Small intestine (tissue), 7 donors: Measurements from ENCODE around the gene HDAC11. TPM values are rescaled to one million over a fixed set of nuclear protein-coding genes. Genes with fewer than 3 reads are reported as not detected.

Source experiments
- DNase-seq, 2 donors: peaks; one replicate each; pipeline versions ENCODE4 v3.0.0 to v3.0.0-alpha.2; 2013
- FAIRE-seq: peaks from 2 replicates; lab custom pipeline; 2012; peaks lifted over from hg19 to GRCh38; lab: Jason Lieb, UNC
- H3K27ac ChIP-seq, 3 donors: one replicate each; pipeline ENCODE4 v1.5.1; 2013; ENCODE audit warnings: low read length in 2 of 3, mild to moderate bottlenecking in 2 of 3, control low read depth in 1 of 3, inconsistent platforms in 1 of 3, low read depth in 1 of 3, moderate library complexity in 1 of 3
- H3K27me3 ChIP-seq, 3 donors: one replicate each; pipeline ENCODE4 v1.6.1; 2013; ENCODE audit warnings: low read length in 3 of 3, inconsistent platforms in 1 of 3; ENCODE audit not compliant: control insufficient read depth in 3 of 3, insufficient read depth in 3 of 3
- H3K36me3 ChIP-seq, 3 donors: one replicate each; pipeline ENCODE4 v1.6.1; 2013; ENCODE audit warnings: low read length in 3 of 3, inconsistent platforms in 1 of 3, low read depth in 1 of 3, mild to moderate bottlenecking in 1 of 3, moderate library complexity in 1 of 3; ENCODE audit not compliant: control insufficient read depth in 3 of 3, insufficient read depth in 2 of 3
- H3K4me1 ChIP-seq, 3 donors: one replicate each; pipeline ENCODE4 v1.6.1; 2013; ENCODE audit warnings: low read length in 2 of 3, inconsistent platforms in 1 of 3, low read depth in 1 of 3, mild to moderate bottlenecking in 1 of 3, moderate library complexity in 1 of 3; ENCODE audit not compliant: control insufficient read depth in 3 of 3, insufficient read depth in 2 of 3
- H3K4me3 ChIP-seq, 3 donors: one replicate each; pipeline ENCODE4 v1.5.1; 2013; ENCODE audit warnings: low read length in 3 of 3, control low read depth in 1 of 3, inconsistent platforms in 1 of 3, low read depth in 1 of 3, mild to moderate bottlenecking in 1 of 3, moderate library complexity in 1 of 3
- H3K9me3 ChIP-seq, 2 donors: one replicate each; pipeline ENCODE4 v1.6.1; 2013; ENCODE audit warnings: low read depth in 1 of 2, low read length in 1 of 2; ENCODE audit not compliant: control insufficient read depth in 2 of 2, insufficient read depth in 1 of 2
- WGBS, 3 donors: extraction: QIAGEN DNeasy Blood & Tissue Kit; methylation state at CpG; one replicate each; pipeline ENCODE4 v1.1.7; 2013; 5-methylcytosine and 5-hydroxymethylcytosine counted together
- polyA plus RNA-seq, 4 donors: library from polyadenylated mRNA; stranded (reverse) in 3 of 4; unstranded in 1 of 4; fragments of 200-250 nt in 3 of 4; fragments of 120-200 nt in 1 of 4; gene quantifications; one replicate each; pipeline versions ENCODE4 v1.2.1 to v1.2.3, GENCODE V29; 2013
- donor health status: healthy with polysubstance abuse.
- donor health status: control.
- donor health status: control.
- donor health status: Bipolar disorder and iron deficiency.
- donor health status: healthy.

Gene HDAC11
- polyA plus RNA-seq, 4 donors: 12.4 to 20.8 (median 18.7) TPM

- Histone ChIP-seq H3K4me3 (no peak overlapping the region), H3K36me3 (no peaks in the 10 kb centered on the region), H3K27ac (no peak overlapping the region), H3K27me3 (peaks cover 0 to 4% (median 0%) of the 10 kb centered on the region in 3 donors), H3K9me3 (no peaks in the 10 kb centered on the region), H3K4me1 (no peaks in the 10 kb centered on the region)
- DNase-seq (no peak), FAIRE-seq (no peak)
- 62 to 82% (median 69%) methylated on average over 11 of the region's 11 CpGs for WGBS, 3 donors
These were observed 75.6 kb downstream of the HDAC11 start for GRCh38 chr3:13555753-13556152.

Other genes starting within 250 kb of the HDAC11 start
- gene NUP210, start 60.0 kb upstream of the HDAC11 start, polyA plus RNA-seq: 10 to 100 TPM in 2 of 4 donors, under 1 TPM in 2; 0.22 to 36.4 (median 5.6) TPM
- gene FBLN2, start 68.8 kb downstream of the HDAC11 start, polyA plus RNA-seq: 10 to 100 TPM in 1 of 4 donors, 1 to 10 TPM in 2, under 1 TPM in 1; 0.45 to 30.8 (median 2.9) TPM